Smooth muscle cell (in vitro differentiated cells): ENCODE results near the gene GPHN. TPM values are rescaled to one million over a fixed set of nuclear protein-coding genes. Genes with fewer than 3 reads are reported as not detected.

Source experiments
- DNase-seq: peaks from one replicate; lab custom pipeline; 2025; ENCODE audit not compliant: unreplicated experiment; lab: John Stamatoyannopoulos, UW
- H2AFZ ChIP-seq: fragments of 200-600 bp; sonication (generic); 2 replicates; pipeline ENCODE4 v1.6.0; 2016; ENCODE audit warnings: antibody characterized with exemption, low read depth, mild to moderate bottlenecking
- H3F3A ChIP-seq: fragments of 200-600 bp; sonication (generic); 2 replicates; pipeline ENCODE4 v1.6.0; 2017; ENCODE audit warnings: antibody characterized with exemption, low read depth
- H3K27ac ChIP-seq: fragments of 200-600 bp; sonication (generic); 2 replicates; pipeline ENCODE4 v1.5.1; 2016; ENCODE audit warnings: low read depth, mild to moderate bottlenecking
- H3K27me3 ChIP-seq: fragments of 200-600 bp; sonication (generic); 2 replicates; pipeline ENCODE4 v1.6.1; 2016; ENCODE audit warnings: low read depth, mild to moderate bottlenecking
- H3K36me3 ChIP-seq: fragments of 200-600 bp; sonication (generic); 2 replicates; pipeline ENCODE4 v1.5.1; 2016; ENCODE audit warnings: low read depth
- H3K4me1 ChIP-seq: fragments of 200-600 bp; sonication (generic); 2 replicates; pipeline ENCODE4 v1.5.1; 2016; ENCODE audit warnings: low read depth
- H3K4me2 ChIP-seq: fragments of 200-600 bp; sonication (generic); 2 replicates; pipeline ENCODE4 v1.6.0; 2016; ENCODE audit warnings: mild to moderate bottlenecking
- H3K4me3 ChIP-seq: fragments of 200-600 bp; sonication (generic); 2 replicates; pipeline ENCODE4 v1.5.1; 2016; ENCODE audit warnings: mild to moderate bottlenecking
- H3K79me2 ChIP-seq: fragments of 200-600 bp; sonication (generic); 2 replicates; pipeline ENCODE4 v1.6.0; 2016; ENCODE audit warnings: low read depth, mild to moderate bottlenecking
- H3K9ac ChIP-seq: fragments of 200-600 bp; sonication (generic); 2 replicates; pipeline ENCODE4 v1.6.0; 2016; ENCODE audit warnings: low read depth
- H3K9me3 ChIP-seq: fragments of 200-600 bp; sonication (generic); replicated peaks from 2 replicates; pipeline ENCODE4 v1.5.1; 2016; ENCODE audit warnings: low read depth
- H4K20me1 ChIP-seq: fragments of 200-600 bp; sonication (generic); 2 replicates; pipeline ENCODE4 v1.6.0; 2016; ENCODE audit warnings: low read depth
- CTCF ChIP-seq: fragments of 200-600 bp; sonication (generic); IDR thresholded peaks from 2 replicates; pipeline ENCODE4 v1.5.1; 2017; ENCODE audit warnings: borderline replicate concordance, mild to moderate bottlenecking, antibody characterized with exemption; ENCODE audit not compliant: insufficient read depth, poor library complexity, severe bottlenecking
- WGBS: methylation state at CpG from one replicate; pipeline ENCODE4 v1.1.7; 2016; ENCODE audit warnings: low lambda C conversion rate; 5-methylcytosine and 5-hydroxymethylcytosine counted together
- polyA plus RNA-seq: library from polyadenylated mRNA; unstranded; fragments of >200 nt; fragmentation: Nextera tagmentation; extraction: Ambion mirVana; gene quantifications from 2 replicates; pipeline ENCODE4 v1.2.1, GENCODE V29; 2016
- total RNA-seq: library from RNA; depleted of rRNA; stranded (reverse); fragments of >200 nt; gene quantifications from 2 replicates; pipeline ENCODE4 v1.2.3, GENCODE V29; 2014

GPHN gene
- total and polyA plus RNA-seq, 2 experiments from 2014 or later: 8.6 to 18.9 TPM

GRCh38 chr14:66657780-66658179 is 149.8 kb downstream of the GPHN start:
- Histone ChIP-seq H2AFZ (no peak overlapping the region), H3K36me3 (no peaks in the 10 kb centered on the region), H3K4me3 (no peak overlapping the region), H3K27ac (no peak overlapping the region), H3K27me3 (no peaks in the 10 kb centered on the region), H3K4me2 (no peak overlapping the region), H3K79me2 (no peaks in the 10 kb centered on the region), H3F3A (no peaks in the 10 kb centered on the region), H4K20me1 (no peaks in the 10 kb centered on the region), H3K9me3 (peaks cover 5% of the 10 kb centered on the region), H3K4me1 (no peaks in the 10 kb centered on the region), H3K9ac (no peak overlapping the region)
- no peak for DNase-seq
- WGBS: 94% methylated on average over 3 of the region's 3 CpGs
- TF ChIP-seq CTCF: no peak

GRCh38 chr14:66662374-66662773 is 154.4 kb downstream of the GPHN start:
- Histone ChIP-seq H3K4me1 (no peaks in the 10 kb centered on the region), H3K4me3 (no peak overlapping the region), H3K9me3 (no peaks in the 10 kb centered on the region), H3F3A (no peaks in the 10 kb centered on the region), H2AFZ (no peak overlapping the region), H3K27me3 (no peaks in the 10 kb centered on the region), H3K9ac (no peak overlapping the region), H3K27ac (no peak overlapping the region), H3K4me2 (no peak overlapping the region), H3K79me2 (no peaks in the 10 kb centered on the region), H4K20me1 (no peaks in the 10 kb centered on the region), H3K36me3 (no peaks in the 10 kb centered on the region)
- DNase-seq: no peak
- WGBS: 71% methylated on average over 4 of the region's 4 CpGs
- TF ChIP-seq CTCF: peak; percentile 19

GRCh38 chr14:66677780-66678179 is 169.8 kb downstream of the GPHN start:
- no peak overlapping the region for H3K4me3 ChIP-seq
- H3K9ac ChIP-seq: no peak overlapping the region
- peaks cover 5% of the 10 kb centered on the region for H3K79me2 ChIP-seq
- peaks cover 5% of the 10 kb centered on the region for H3K9me3 ChIP-seq
- DNase-seq: no peak
- H3K4me1 ChIP-seq: no peaks in the 10 kb centered on the region
- H3K27ac ChIP-seq: no peak overlapping the region
- no peak overlapping the region for H3K4me2 ChIP-seq
- H3F3A ChIP-seq: no peaks in the 10 kb centered on the region
- H3K27me3 ChIP-seq: no peaks in the 10 kb centered on the region
- no peak for TF ChIP-seq CTCF
- H4K20me1 ChIP-seq: no peaks in the 10 kb centered on the region
- 85% methylated on average over 1 of the region's 1 CpG for WGBS
- H3K36me3 ChIP-seq: no peaks in the 10 kb centered on the region
- no peak overlapping the region for H2AFZ ChIP-seq

GRCh38 chr14:66680216-66680615 is 172.3 kb downstream of the GPHN start:
- no peak for TF ChIP-seq CTCF
- Histone ChIP-seq H3K79me2 (no peaks in the 10 kb centered on the region), H3K4me1 (no peaks in the 10 kb centered on the region), H3K4me3 (no peak overlapping the region), H3K9ac (no peak overlapping the region), H3K4me2 (no peak overlapping the region), H2AFZ (no peak overlapping the region), H3K27ac (no peak overlapping the region), H4K20me1 (no peaks in the 10 kb centered on the region), H3F3A (no peaks in the 10 kb centered on the region), H3K9me3 (peaks cover 5% of the 10 kb centered on the region), H3K27me3 (no peaks in the 10 kb centered on the region), H3K36me3 (no peaks in the 10 kb centered on the region)
- DNase-seq: no peak
